GM18505 (cell line): ENCODE measurements around the gene SGCD.

Source experiments
- ATAC-seq: cut with Tn5 transposase; IDR thresholded peaks from one replicate; pipeline ENCODE4 v1.9.1; 2021; ENCODE audit not compliant: unreplicated experiment
- POLR2A ChIP-seq: IDR thresholded peaks from 4 replicates; pipeline ENCODE4 v1.6.1; 2011; ENCODE audit warnings: borderline replicate concordance; ENCODE audit not compliant: insufficient read depth, insufficient read length; ENCODE audit errors: extremely low read depth

Gene SGCD

GRCh38 chr5:156534906-156535485 lies 208.0 kb downstream of the SGCD start:
- no peak for ATAC-seq
- no peak for TF ChIP-seq POLR2A

DNA sequence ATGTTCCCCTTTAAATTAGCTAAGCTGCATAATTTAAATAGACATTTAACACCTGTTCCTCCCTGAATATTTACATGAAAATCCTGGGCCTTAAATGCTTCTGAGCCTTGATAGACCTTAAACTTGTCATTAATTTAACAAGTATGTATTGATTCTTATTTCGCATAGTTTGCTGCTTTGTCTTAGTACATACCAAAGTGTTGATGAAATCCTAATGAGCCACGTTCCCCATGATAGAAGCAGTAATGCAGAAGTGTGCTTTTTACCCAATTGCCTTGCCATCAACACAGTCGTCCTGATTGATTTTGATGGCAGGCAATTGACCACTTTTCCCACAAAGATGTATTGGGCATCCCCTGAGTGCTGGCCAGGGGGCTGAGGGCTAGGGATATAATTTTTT lies 213.5 kb downstream of the SGCD start:
- no peak for ATAC-seq
- no peak for TF ChIP-seq POLR2A

- no peak for ATAC-seq
- TF ChIP-seq POLR2A, result no peak
Measured at GRCh38 chr5:156541582-156541981, 214.6 kb downstream of the SGCD start.

- ATAC-seq, result no peak
Measured at GRCh38 chr5:156543348-156544145, 216.6 kb downstream of the SGCD start.

GRCh38 chr5:156552855-156553358 lies 225.9 kb downstream of the SGCD start:
- TF ChIP-seq POLR2A, result no peak
- no peak for ATAC-seq

More at GRCh38 chr5:156543348-156544145, 216.6 kb downstream of the SGCD start:
- no peak for TF ChIP-seq POLR2A

DNA sequence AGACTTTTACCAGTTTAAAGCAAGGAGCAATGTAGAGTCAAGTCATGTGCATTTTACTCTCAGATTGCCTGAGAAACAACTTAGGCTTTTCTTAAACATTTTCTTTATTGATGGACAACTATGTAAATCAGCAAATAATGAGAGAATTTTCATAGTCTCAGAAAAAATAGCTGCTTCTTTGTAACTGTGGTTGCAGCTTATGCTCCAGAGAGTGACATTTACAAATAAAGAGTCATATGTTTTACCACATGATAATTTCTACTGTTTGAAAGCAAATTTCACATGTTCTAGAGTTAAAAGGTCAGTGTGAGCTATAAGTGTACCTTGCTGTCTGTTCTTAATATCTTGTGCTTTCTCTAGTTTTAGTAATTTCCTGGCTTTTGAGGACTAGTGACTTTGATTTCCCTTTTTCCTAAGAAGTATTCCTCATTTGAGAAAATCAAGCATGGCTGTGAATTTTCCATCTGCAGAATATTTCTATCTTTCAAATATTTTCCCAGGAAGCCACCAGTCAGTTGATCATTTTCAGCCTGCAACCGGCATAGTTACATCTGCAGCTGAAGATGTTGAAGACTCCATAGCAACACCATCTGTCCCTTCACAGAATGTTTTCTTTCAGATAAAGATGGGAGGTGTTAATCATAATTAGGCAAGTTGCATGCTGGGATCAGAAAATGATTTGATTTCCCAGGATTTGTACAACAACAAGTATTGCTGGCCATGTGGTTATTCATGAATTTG lies 229.9 kb downstream of the SGCD start:
- TF ChIP-seq POLR2A, result no peak
- no peak for ATAC-seq

GRCh38 chr5:156560002-156560401 lies 233.0 kb downstream of the SGCD start:
- TF ChIP-seq POLR2A, result no peak
- no peak for ATAC-seq

- no peak for TF ChIP-seq POLR2A
- no peak for ATAC-seq
Measured at GRCh38 chr5:156561651-156562050, 234.7 kb downstream of the SGCD start.

DNA sequence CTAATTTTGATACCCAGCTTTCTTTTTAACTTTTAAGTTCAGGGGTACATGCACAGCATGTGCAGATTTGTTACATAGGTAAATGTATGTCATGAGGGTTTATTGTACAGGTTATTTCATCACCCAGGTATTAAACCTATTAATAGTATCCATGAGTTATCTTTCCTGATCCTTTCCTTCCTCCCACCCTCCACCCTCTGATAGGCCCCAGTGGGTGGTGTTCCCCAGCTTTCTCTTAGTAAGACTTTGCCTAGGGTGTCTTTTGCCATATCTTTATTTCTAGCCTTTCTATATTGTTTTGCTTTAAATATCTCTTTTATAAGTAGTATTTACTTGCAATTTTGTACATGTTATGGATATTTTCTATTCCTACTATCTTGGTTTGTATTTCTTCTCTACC lies 243.7 kb downstream of the SGCD start:
- TF ChIP-seq POLR2A, result no peak
- no peak for ATAC-seq

GRCh38 chr5:156581725-156582124 lies 254.8 kb downstream of the SGCD start:
- TF ChIP-seq POLR2A, result no peak
- ATAC-seq, result no peak

DNA sequence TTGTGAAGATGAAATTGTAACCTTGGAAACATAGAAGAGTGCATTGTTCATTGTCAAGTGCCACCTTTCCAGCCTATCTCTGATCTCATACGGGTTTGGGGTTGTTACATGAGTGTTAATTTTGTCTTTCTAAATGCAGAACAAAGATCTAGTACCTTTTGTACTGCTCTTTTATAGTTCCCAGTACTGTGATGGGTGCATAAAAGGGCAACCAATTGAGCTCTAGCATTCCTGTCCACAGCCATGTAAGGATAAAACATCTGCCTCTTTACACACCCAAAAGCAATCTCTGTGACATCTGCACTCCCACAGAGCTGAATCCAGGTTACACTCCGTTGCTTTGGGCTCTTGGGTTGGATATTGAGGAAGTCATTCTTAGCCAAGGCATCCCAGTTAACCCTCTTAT lies 255.2 kb downstream of the SGCD start:
- no peak for TF ChIP-seq POLR2A
- no peak for ATAC-seq

- ATAC-seq, result no peak
- TF ChIP-seq POLR2A, result no peak
Measured at GRCh38 chr5:156584871-156585270, 257.9 kb downstream of the SGCD start.

GRCh38 chr5:156585999-156586398 lies 259.0 kb downstream of the SGCD start:
- no peak for TF ChIP-seq POLR2A
- ATAC-seq, result no peak
